C4-2B (cell line): Measurements from ENCODE around the gene CNKSR2.
A peak's percentile ranks its signal among the peaks of the same experiment; 100 is the strongest.

ENCODE experiments used
- H3K27ac ChIP-seq: fragments of 450-650 bp; 2 replicates; pipeline ENCODE4 v1.5.1; 2017
- CTCF ChIP-seq: fragments of 450-650 bp; conservative IDR thresholded peaks from 2 replicates; pipeline ENCODE4 v1.5.1; 2017; ENCODE audit warnings: mild to moderate bottlenecking
- ZFX ChIP-seq: fragments of 450-650 bp; IDR thresholded peaks from 2 replicates; pipeline ENCODE4 v1.6.1; 2017

The CNKSR2 gene

GRCh38 chrX:21374163-21374993, at the start of gene CNKSR2:
Gene CNKSR2 (plus strand): TSS chrX:21374418. CDS start chrX:21374898, 480 bp downstream.
- peak within 1 kb of the TSS; percentile 91 for H3K27ac ChIP-seq
- TF ChIP-seq ZFX, result no peak
- no peak for TF ChIP-seq CTCF

GRCh38 chrX:21354725-21355124, 19.5 kb upstream of the CNKSR2 start:
- no peak overlapping the region for H3K27ac ChIP-seq
- TF ChIP-seq ZFX, result no peak
- TF ChIP-seq CTCF, result peak; percentile 45

GRCh38 chrX:21355831-21356230, 18.4 kb upstream of the CNKSR2 start:
- TF ChIP-seq CTCF (no peak), ZFX (no peak)

GRCh38 chrX:21369613-21370012, 4.6 kb upstream of the CNKSR2 start:
- H3K27ac ChIP-seq, result no peak overlapping the region
- TF ChIP-seq CTCF (no peak), ZFX (no peak)

More at GRCh38 chrX:21355831-21356230, 18.4 kb upstream of the CNKSR2 start:
- no peak overlapping the region for H3K27ac ChIP-seq

DNA sequence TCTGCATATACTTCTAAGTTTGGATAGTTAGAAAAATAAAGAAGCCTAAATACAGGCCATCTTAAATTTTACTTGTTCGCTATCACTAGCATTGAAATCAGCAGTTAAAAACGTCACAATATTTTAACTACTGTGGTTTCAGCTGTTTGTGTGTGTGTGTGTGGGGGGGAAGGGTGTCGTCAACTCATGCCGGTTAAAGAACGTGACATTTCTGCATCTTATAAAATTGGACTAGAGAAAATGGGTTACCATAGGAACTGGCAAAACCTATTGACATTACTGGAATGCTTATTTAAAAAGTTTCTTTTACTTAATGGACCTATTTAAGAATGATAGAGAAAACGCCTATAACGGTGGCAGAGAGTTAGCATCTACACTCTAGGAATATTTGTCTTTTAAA, 1.2 kb upstream of the CNKSR2 start:
- H3K27ac ChIP-seq, result no peak overlapping the region

DNA sequence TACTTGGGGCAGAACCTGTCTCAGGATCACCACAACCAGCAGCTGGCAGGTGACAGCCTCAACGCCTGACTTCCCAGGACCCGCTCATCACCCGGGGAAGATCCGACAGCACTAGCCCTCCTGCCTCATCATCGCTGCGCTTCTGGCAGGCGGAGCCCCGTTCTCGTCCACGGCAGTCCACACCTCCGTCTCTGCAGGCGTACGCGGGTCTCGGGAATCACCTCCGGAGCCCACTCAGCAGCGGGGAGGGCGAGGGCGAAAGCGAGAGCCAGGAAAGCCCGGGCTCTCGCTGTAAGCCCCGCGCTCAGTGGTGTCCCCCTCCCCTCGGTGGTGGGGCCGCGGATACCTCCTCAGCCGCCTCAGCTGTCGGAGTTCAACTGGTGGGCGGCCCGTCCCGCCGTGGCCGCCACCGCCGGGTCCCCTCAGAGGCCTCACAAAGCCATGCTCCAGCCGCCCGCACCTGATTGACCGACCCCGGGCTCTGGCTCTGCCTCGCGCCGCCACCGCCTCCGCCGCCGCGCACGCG, 518 bp upstream of the CNKSR2 start:
- H3K27ac ChIP-seq, result peak overlapping the region; percentile 91

More for the DNA sequence above, 1.2 kb upstream of the CNKSR2 start:
- no peak for TF ChIP-seq ZFX
- no peak for TF ChIP-seq CTCF

More for the DNA sequence above, 518 bp upstream of the CNKSR2 start:
- TF ChIP-seq CTCF, result no peak
- no peak for TF ChIP-seq ZFX
